ENCODE results near the gene RPS25.
A peak's percentile ranks its signal among the peaks of the same experiment; 100 is the strongest.
"Not testable (repeated sequence)": the region's sequence is repeated elsewhere in the genome, so short reads cannot be mapped to it uniquely, and the experiment has no call there.

Gene RPS25

DNA sequence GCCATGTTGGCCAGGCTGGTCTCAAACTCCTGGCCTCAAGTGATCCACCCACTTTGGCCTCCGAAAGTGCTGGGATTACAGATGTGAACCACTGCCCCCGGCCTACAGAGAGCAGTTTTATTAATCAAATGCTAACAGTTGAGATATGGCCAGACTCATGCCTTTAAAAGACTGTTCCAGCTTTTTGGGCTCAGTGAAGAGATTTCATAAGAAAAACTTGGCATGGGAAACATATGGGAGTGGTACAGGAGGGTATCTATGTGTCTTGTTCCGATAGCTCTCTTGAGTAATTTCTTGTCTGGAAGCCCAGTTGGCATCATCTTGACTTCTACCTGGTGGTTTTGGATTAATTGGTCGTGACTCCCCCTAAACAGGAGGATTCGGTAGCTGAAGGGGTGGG, 20.7 kb upstream of the RPS25 start:
- FAIRE-seq, result no peak

GRCh38 chr11:119034813-119035212, 16.7 kb upstream of the RPS25 start:
- FAIRE-seq, result no peak

DNA sequence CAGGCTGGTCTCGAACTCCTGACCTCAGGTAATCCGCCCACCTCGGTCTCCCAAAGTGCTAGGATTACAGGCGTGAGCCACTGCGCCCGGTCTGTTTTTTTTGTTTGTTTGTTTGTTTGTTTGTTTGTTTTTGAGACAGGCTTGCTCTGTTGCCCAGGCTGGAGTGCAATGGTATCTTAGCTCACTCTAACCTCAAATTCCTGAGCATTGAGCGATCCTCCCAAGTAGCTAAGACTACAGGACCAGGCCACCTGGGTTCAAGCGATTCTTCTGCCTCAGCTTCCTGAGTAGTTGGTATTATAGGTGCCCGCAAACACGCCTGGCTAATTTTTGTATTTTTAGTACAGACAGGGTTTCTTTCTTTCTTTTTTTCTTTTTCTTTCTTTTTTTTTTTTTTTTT, 15.3 kb upstream of the RPS25 start:
- FAIRE-seq, result not testable (repeated sequence)

DNA sequence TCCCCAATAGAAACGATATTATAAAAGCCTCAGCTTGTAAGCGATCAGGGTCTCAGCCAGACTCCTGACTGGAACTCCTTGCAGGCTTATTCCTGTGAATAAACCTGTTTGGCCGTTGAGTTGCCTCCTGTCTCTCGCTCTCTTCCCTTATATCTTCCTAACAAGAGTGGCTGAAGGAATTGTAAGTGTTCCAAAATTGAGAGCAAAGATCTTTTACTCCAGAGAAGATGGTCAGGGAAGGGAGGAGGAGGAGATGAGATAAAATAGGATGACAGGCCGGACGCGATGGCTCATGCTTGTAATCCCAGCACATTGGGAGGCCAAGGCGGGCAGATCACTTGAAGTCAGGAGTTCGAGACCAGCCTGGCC, 13.8 kb upstream of the RPS25 start:
- no peak for FAIRE-seq

- peak; percentile 89 for FAIRE-seq
These were observed 12.3 kb upstream of the RPS25 start, which contains the start of gene SLC37A4 for GRCh38 chr11:119030329-119031047. Gene SLC37A4 (minus strand): TSS chr11:119030877.

- no peak for FAIRE-seq
These were observed 11.8 kb upstream of the RPS25 start for GRCh38 chr11:119030029-119030328.

DNA sequence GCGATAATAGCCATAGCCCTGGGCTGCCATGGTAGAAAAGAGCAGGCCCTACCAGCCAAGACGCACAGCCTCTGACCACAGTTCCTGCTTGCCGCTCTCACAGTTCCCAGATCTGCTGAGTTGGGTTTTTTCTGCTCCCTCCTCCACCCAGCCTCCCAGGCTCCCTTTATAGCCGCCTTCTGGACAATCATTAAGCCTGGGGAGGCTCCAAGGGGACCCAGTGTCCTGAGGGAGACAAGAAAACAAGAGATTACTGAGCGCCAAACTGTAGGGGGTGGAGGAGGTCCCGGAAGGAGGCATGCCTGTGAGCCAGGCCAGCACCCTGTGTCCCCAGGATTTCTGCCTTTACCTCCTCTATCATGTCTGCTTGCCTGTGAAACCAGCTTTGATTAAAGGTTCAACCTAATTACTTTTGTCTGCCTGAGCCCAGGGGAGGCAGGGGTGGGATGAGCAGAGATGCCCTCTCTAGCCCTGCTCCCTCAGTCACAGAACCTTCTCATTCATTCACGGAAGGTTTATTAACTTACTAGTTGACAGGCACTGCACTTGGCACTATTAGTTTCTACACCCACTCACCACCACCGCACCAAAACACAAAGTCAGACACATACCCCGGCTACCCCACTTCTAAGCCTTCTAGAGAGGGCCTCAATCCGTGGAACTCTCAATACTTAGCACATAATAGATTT, 11.3 kb upstream of the RPS25 start:
- FAIRE-seq, result no peak

- no peak for FAIRE-seq
These were observed 10.9 kb upstream of the RPS25 start for GRCh38 chr11:119029069-119029339.

- FAIRE-seq, result no peak
These were observed 10.4 kb upstream of the RPS25 start for GRCh38 chr11:119028346-119029068.

DNA sequence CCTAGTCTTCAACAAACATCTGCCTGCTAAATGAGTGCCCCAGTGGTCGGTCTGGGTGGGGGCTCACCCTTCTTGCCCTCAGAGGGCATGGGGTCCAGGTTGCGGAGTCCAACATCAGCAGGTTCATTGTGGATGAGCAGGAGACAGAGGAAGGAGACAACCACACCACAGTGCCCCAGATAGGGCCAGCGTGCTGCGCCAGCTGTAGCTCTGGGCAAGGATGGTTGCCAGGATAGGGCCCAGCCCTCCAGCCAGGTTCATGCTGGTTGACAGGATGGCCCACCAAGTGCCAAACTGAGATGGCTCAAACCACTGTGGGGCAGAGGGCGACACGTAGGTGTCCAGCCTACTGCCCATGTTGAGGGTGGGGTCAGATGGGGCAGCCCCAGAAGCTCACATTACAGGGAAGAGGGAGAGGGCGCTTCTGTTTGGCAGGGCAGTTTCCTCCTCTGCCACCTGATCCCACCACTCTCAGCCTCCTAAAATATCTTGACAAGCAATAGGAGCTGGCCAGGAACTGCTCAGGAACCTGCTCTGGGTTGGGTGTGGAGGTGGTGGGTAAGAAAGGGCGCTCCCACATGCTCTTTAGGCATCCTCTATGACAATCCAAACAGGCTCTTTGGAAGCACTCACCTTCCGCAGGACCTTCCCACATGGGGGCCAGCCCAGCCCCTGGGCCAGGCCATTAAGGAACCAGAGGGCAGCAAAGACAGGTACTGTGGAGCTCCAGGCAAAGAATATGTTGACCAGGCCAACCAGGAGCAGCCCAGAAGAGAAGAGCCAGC, 9.6 kb upstream of the RPS25 start:
- FAIRE-seq, result no peak

DNA sequence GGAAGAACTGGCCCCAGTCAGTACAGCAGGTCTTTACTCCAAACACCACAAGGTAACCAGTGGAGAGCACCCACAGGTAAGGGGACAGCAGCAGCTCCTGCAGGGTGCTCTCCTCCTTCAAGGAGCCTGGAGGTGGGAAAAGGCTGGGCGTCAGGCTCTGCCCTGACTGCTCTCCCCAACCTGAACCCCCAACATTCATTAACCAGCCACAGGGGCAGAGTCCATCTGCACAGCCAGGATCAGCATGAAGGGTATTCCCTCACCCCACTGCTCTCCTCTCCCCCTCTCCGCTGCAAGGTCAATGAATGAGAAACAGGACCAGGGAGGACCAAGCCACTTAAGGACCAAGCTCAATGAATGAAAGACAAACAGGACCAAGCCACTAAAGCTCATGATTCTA, 8.8 kb upstream of the RPS25 start:
- no peak for FAIRE-seq

GRCh38 chr11:119025978-119026766, 8.0 kb upstream of the RPS25 start:
- no peak for FAIRE-seq

GRCh38 chr11:119025541-119025940, 7.4 kb upstream of the RPS25 start:
- no peak for FAIRE-seq

GRCh38 chr11:119025099-119025473, 6.9 kb upstream of the RPS25 start:
- no peak for FAIRE-seq

DNA sequence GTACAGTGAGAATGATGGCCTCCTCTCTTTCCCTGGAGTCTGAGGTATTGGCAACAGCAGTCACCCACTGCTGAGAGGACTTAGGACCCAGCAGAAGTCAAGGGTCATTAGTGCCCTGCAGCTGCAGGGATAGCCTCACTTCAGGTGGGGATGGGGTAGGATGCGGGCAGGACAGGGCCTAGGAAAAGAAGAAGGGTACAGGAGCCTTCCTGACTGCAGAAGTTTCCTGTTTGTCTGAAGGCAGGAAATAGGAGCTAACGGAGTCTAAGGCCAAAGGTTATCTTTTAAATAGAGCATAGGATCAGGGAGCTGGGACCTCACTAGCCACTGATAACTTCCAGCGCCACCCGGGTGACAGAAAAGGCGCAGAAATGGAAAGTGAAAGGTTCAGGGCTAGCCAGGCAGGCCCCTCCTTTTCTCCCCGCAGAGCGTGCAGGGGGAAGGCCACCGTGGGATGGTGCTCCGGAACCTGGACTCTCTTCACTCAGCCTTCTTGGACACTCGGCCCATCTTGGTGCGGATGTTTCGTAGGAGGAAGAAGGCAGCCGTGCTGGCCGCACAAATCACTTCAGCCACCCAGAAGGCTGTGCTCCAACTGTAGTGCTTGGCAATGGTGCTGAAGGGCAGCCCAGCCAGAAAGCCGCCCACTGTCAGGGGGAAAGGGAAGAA, 6.4 kb upstream of the RPS25 start:
- no peak for FAIRE-seq

GRCh38 chr11:119023741-119024140, 5.6 kb upstream of the RPS25 start:
- FAIRE-seq, result no peak

- no peak for FAIRE-seq
These were observed 3.5 kb upstream of the RPS25 start for GRCh38 chr11:119021631-119022030.

DNA sequence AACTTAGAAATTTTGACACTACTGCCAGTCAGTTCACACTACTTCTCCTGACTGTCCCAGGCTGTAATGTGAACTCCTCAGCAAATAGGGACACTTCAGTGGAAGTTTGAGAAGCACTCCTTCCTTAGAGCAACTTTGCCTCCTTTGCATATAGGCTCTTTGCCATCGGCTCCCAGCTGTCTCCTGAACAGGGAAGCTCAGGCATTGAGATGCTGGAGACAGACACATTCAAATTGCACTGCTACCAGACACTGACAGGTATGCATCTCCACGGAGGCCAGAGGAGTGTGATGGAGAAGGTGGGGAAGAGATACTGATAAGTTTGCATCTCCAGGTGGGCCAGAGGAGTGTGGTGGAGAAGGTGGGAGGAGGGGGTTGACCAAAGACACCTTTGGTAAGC, 1.9 kb upstream of the RPS25 start:
- no peak for FAIRE-seq

DNA sequence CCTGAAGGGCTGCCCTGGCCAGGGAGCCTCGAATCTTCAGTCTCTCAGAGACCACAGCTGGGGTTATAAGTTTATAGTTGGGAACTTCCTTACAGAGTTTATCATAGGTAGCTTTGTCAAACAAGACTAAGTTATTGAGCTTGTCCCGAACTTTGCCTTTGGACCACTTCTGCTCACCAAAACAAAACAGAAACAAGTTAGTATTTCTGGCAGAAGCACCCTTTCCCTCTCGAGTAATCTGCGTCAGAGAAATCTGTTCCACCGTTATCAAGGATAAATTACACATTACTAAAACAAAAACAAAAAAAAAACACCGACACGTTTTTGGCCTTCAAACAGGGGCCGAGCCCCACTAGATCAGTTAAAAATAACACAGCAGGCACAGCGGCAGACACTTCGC, 766 bp downstream of the RPS25 start:
- FAIRE-seq, result not testable (repeated sequence)

- no peak for FAIRE-seq
These were observed 1.7 kb downstream of the RPS25 start for GRCh38 chr11:119016216-119017009.

DNA sequence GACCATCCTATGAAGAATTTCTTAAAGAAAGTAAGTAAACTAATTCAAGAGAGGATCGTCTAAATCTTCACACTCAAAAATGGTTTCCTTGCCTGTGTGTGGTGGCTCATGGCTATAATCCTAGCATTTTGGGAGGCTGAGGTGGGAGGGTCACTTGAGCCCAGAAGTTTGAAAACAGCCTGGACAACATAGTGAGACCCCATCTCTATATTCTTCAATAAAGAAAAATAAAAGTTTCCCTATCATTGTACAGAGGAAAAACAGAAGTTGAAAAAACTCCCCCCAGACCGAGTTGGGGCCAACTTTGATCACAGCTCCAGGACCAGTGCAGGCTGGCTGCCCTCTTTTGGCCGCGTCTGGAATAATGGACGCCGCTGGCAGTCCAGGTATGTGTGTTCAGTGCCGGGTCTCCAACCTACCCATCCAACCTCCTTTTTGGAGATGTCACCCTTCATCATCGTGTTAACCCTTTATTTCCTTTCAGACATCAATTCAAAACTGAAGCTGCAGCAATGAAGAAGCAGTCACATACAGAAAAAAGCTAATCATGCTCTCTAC, 3.0 kb downstream of the RPS25 start:
- no peak for FAIRE-seq

Measured in A204.1 (cell line).